Neural progenitor cell (in vitro differentiated cells): ENCODE measurements around the gene RSPO3.

Source experiments
- CTCF ChIP-seq: fragments of 200-600 bp; sonication (generic); IDR thresholded peaks from 2 replicates; pipeline ENCODE4 v1.5.1; 2017; ENCODE audit warnings: antibody characterized with exemption, mild to moderate bottlenecking
- EZH2phosphoT487 ChIP-seq: fragments of 200-600 bp; sonication (generic); IDR thresholded peaks from 2 replicates; pipeline ENCODE4 v1.6.1; 2017; ENCODE audit warnings: antibody characterized with exemption

- TF ChIP-seq CTCF: no peak
- TF ChIP-seq EZH2phosphoT487: no peak
These were observed 35.1 kb upstream of the RSPO3 start for GRCh38 chr6:127083231-127083962.
